Panc1 (cell line): ENCODE results near the gene FSIP1. TPM values are rescaled to one million over a fixed set of nuclear protein-coding genes. Genes with fewer than 3 reads are reported as not detected.

ENCODE experiments used
- ATAC-seq: fragments of 200-7000 bp; cut with Tn5 transposase; 2 replicates; pipeline ENCODE4 v1.9.1; 2020; ENCODE audit warnings: mild to moderate bottlenecking, moderate library complexity
- BruUV-seq: library from RNA; stranded (reverse); fragments of 400-500 nt; replicated peaks from 2 replicates; lab custom pipeline; 2021; lab: Mats Ljungman, UMichigan
- CTCF ChIA-PET: fragments of 300-600 bp; sonication (Branson Sonifier 250); formaldehyde crosslinking; loops from one replicate; lab custom pipeline; 2022; ENCODE audit warnings: antibody characterized with exemption; lab: Charles Lee
- POLR2A ChIA-PET: fragments of 300-600 bp; sonication (Branson Sonifier 250); formaldehyde crosslinking; loops from one replicate; lab custom pipeline; 2022; ENCODE audit warnings: antibody characterized with exemption; lab: Charles Lee
- DNase-seq: peaks from one replicate; pipeline ENCODE4 v3.0.0-alpha.2; 2010; ENCODE audit warnings: low read depth, low spot score
- H3K27ac ChIP-seq: 2 replicates; pipeline ENCODE4 v1.5.1; 2011; ENCODE audit warnings: mild to moderate bottlenecking, low read length, inconsistent platforms
- H3K27me3 ChIP-seq: fragments of 200-500 bp; sonication (Bioruptor generic); 2 replicates; pipeline ENCODE4 v1.6.0; 2014; ENCODE audit warnings: low read length, inconsistent platforms; ENCODE audit not compliant: control insufficient read depth, insufficient read depth
- H3K36me3 ChIP-seq: fragments of 200-500 bp; sonication (Bioruptor generic); 2 replicates; pipeline ENCODE4 v1.5.1; 2014; ENCODE audit warnings: inconsistent platforms, mild to moderate bottlenecking, low read length, moderate library complexity; ENCODE audit not compliant: control insufficient read depth, insufficient read depth
- H3K4me1 ChIP-seq: 2 replicates; pipeline ENCODE4 v1.5.1; 2011; ENCODE audit warnings: inconsistent platforms, mild to moderate bottlenecking, low read length, moderate library complexity; ENCODE audit not compliant: control insufficient read depth, insufficient read depth
- H3K4me3 ChIP-seq, 2 experiments: 2 replicates each; pipeline ENCODE4 v1.5.1; 2011 to 2012; ENCODE audit warnings: low read depth in 2 of 2, low read length in 2 of 2, mild to moderate bottlenecking in 2 of 2, inconsistent platforms in 1 of 2, moderate library complexity in 1 of 2
- H3K9me3 ChIP-seq: fragments of 200-500 bp; sonication (Bioruptor generic); 2 replicates; pipeline ENCODE4 v1.5.1; 2014; ENCODE audit warnings: low read depth, mild to moderate bottlenecking, inconsistent platforms, low read length, moderate library complexity; ENCODE audit not compliant: control insufficient read depth, insufficient read depth
- POLR2AphosphoS5 ChIP-seq: IDR thresholded peaks from 2 replicates; pipeline ENCODE4 v1.6.1; 2012; ENCODE audit warnings: mild to moderate bottlenecking, low read depth, low read length, moderate library complexity
- SIN3A ChIP-seq: IDR thresholded peaks from 2 replicates; pipeline ENCODE4 v1.6.1; 2012; ENCODE audit warnings: low read depth, mild to moderate bottlenecking, low read length, moderate library complexity, borderline replicate concordance; ENCODE audit not compliant: insufficient read depth
- TCF7L2 ChIP-seq: IDR thresholded peaks from 2 replicates; pipeline ENCODE4 v1.6.1; 2011; ENCODE audit warnings: mild to moderate bottlenecking, low read depth, low read length, inconsistent platforms
- in situ Hi-C: cut with HindIII; loops from 2 replicates; pipeline ENCODE4 v1.10.0; 2016; ENCODE audit warnings: low sequenced_read_pairs, low pct_unique_long_range_greater_than_20kb
- intact Hi-C: fragments of 100-400 bp; cut with micrococcal nuclease; formaldehyde crosslinking; loops from one replicate; pipeline ENCODE4 v1.10.0; 2022; ENCODE audit not compliant: unreplicated experiment
- total RNA-seq: library from RNA; stranded (reverse); gene quantifications from one replicate; pipeline ENCODE4 v1.2.1, GENCODE V29; 2021; ENCODE audit not compliant: unreplicated experiment
- TF ChIP-seq, protein P1 (sequence below): fragments of 450-650 bp; IDR thresholded peaks from 2 replicates; pipeline ENCODE4 v1.5.1; 2017; ENCODE audit warnings: mild to moderate bottlenecking
- TF ChIP-seq, protein P2 (sequence below), 2 experiments: IDR thresholded peaks; 2 replicates each; pipeline ENCODE4 v1.6.1; 2011 to 2012; ENCODE audit warnings: low read depth in 2 of 2, control low read depth in 1 of 2, low read length in 1 of 2, mild to moderate bottlenecking in 1 of 2, moderate library complexity in 1 of 2; ENCODE audit not compliant: insufficient read depth in 1 of 2

FSIP1 gene
- total RNA-seq, 1 experiment from 2014 or later, result 1.4 TPM

DNA sequence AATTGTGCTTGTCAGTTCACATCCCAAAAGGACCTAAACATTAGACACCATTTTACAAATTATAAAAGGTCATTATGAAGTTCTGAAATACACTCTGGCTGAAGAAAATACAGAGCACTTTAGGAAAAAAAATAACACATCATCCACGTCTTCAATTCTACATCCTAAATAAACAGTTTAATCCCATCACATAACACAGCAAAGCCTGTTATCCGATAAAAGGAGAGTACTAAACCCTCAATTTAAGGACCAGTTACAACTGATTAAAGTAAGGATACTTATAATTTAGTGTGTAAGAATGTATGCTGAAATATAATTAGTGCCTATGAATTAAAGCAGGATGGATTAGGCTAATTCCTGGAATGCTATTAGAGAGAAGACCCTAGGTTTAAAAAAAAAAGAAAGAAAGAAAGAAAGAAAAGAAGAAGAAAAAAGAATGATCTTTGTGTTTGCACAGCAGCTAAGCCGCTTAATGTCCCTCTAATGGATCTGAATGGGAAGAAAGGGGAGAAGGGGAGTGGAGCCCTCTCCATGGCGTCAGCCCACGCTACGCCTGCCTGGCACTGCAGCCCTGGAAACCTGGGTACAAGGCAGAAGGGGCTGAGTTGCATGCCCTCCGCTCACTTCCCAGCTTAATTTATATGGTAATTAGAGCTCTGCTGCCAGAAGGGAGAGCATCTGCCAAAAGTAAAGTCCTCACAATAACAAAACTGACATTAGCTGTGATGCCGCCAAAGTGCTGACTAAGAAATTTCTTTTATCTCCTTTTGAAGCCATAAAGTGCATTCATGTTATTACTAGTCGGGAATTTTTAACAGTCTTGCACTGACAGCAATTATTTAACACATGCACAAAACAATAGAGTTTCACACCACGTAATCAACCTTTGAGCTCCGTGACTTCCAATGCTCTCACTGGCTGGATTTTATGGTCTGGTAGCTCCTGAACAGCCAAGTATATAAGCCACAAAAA lies 90.0 kb downstream of the FSIP1 start:
- intact Hi-C loops (no loop called here), in situ Hi-C loops (no loop called here)
- no peak for DNase-seq
- no peaks in the 10 kb centered on the region for H3K27me3 ChIP-seq
- ChIA-PET CTCF (interaction anchor here (0.6 kb wide), 1 partner anchor 32 kb away, joined by 4 read pairs; no protein-coding TSS in a partner anchor), POLR2A (interaction anchor here (0.7 kb wide), 1 partner anchor 10 kb away, joined by 3 read pairs; no protein-coding TSS in a partner anchor)
- TF ChIP-seq POLR2AphosphoS5, result no peak
- TF ChIP-seq, protein P1, sequence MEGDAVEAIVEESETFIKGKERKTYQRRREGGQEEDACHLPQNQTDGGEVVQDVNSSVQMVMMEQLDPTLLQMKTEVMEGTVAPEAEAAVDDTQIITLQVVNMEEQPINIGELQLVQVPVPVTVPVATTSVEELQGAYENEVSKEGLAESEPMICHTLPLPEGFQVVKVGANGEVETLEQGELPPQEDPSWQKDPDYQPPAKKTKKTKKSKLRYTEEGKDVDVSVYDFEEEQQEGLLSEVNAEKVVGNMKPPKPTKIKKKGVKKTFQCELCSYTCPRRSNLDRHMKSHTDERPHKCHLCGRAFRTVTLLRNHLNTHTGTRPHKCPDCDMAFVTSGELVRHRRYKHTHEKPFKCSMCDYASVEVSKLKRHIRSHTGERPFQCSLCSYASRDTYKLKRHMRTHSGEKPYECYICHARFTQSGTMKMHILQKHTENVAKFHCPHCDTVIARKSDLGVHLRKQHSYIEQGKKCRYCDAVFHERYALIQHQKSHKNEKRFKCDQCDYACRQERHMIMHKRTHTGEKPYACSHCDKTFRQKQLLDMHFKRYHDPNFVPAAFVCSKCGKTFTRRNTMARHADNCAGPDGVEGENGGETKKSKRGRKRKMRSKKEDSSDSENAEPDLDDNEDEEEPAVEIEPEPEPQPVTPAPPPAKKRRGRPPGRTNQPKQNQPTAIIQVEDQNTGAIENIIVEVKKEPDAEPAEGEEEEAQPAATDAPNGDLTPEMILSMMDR, result no peak
- no peak for TF ChIP-seq SIN3A
- TF ChIP-seq, protein P2, sequence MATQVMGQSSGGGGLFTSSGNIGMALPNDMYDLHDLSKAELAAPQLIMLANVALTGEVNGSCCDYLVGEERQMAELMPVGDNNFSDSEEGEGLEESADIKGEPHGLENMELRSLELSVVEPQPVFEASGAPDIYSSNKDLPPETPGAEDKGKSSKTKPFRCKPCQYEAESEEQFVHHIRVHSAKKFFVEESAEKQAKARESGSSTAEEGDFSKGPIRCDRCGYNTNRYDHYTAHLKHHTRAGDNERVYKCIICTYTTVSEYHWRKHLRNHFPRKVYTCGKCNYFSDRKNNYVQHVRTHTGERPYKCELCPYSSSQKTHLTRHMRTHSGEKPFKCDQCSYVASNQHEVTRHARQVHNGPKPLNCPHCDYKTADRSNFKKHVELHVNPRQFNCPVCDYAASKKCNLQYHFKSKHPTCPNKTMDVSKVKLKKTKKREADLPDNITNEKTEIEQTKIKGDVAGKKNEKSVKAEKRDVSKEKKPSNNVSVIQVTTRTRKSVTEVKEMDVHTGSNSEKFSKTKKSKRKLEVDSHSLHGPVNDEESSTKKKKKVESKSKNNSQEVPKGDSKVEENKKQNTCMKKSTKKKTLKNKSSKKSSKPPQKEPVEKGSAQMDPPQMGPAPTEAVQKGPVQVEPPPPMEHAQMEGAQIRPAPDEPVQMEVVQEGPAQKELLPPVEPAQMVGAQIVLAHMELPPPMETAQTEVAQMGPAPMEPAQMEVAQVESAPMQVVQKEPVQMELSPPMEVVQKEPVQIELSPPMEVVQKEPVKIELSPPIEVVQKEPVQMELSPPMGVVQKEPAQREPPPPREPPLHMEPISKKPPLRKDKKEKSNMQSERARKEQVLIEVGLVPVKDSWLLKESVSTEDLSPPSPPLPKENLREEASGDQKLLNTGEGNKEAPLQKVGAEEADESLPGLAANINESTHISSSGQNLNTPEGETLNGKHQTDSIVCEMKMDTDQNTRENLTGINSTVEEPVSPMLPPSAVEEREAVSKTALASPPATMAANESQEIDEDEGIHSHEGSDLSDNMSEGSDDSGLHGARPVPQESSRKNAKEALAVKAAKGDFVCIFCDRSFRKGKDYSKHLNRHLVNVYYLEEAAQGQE (IDR thresholded peaks at IDR 0.05; ENCODE audit: insufficient read depth in 1 of 2, low read depth in 2 of 2, low read length in 1 of 2), result no peak
- TF ChIP-seq TCF7L2, result no peak
- no peak overlapping the region for H3K4me3 ChIP-seq
- no peak for ATAC-seq
- H3K9me3 ChIP-seq, result no peaks in the 10 kb centered on the region
- H3K36me3 ChIP-seq, result no peaks in the 10 kb centered on the region
- H3K27ac ChIP-seq, result no peak overlapping the region
- no peaks in the 10 kb centered on the region for H3K4me1 ChIP-seq
- no TSS peak for BruUV-seq

DNA sequence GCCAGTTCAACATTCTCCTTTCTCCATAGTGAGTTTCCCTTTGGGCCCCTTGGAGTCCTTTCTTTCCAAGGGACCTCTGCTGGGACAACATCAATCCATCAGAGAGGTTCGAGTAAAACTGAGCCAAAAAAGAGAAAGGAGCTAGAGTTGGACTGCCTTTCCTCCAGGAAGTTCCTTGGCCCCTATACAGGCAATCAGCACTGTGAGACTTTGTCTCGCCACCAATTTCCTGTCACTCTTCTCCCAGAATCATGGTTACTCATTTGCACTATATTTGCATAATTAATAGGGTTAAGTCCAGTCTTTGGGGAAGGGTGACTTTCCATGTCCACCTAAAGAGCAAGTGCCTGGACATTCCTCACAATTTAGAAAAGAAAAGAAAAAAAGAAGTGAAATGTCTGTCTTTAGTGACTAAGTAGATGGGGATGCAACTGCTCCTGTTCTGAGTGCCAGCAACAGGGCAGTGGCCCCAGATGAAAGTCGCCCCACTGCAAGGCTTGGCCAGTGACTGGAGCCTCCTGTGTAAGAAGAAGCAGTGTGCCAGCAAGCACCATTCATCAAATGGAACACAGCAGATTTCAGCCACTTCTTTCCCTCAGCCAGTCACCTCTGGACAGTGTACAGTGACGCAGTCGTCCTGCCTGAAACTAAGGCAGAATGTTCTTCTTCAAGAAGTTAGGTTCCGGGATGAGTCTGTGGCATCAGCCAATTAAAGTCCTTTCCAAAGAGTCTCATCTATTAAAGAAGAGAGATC lies 91.6 kb downstream of the FSIP1 start:
- in situ Hi-C loops, result no loop called here
- CTCF ChIA-PET, result no interaction called here
- ATAC-seq, result no peak

More for the DNA sequence above, 91.6 kb downstream of the FSIP1 start:
- H3K27me3 ChIP-seq, result no peaks in the 10 kb centered on the region
- TF ChIP-seq, protein P2 (IDR thresholded peaks at IDR 0.05; ENCODE audit: insufficient read depth in 1 of 2, low read depth in 2 of 2, low read length in 1 of 2), result no peak
- TF ChIP-seq, protein P1, result no peak
- TF ChIP-seq TCF7L2 (no peak), POLR2AphosphoS5 (no peak), SIN3A (no peak)
- intact Hi-C loops, result no loop called here
- no peaks in the 10 kb centered on the region for H3K9me3 ChIP-seq
- no peak overlapping the region for H3K27ac ChIP-seq
- POLR2A ChIA-PET, result no interaction called here
- BruUV-seq, result no TSS peak
- H3K4me3 ChIP-seq, result no peak overlapping the region
- DNase-seq, result no peak
- no peaks in the 10 kb centered on the region for H3K4me1 ChIP-seq
- no peaks in the 10 kb centered on the region for H3K36me3 ChIP-seq
